H1 (cell line): ENCODE measurements around the gene SIM2. TPM values are rescaled to one million over a fixed set of nuclear protein-coding genes. Genes with fewer than 3 reads are reported as not detected.

Experiments
- ASH2L ChIP-seq: fragments of 200-600, 300-600 bp; sonication (generic); IDR thresholded peaks from one replicate; pipeline ENCODE4 v1.7.1; 2017; ENCODE audit warnings: low read length
- MAX ChIP-seq: IDR thresholded peaks from 2 replicates; pipeline ENCODE4 v1.6.1; 2012; ENCODE audit warnings: inconsistent platforms
- polyA plus RNA-seq, 7 experiments: library from polyadenylated mRNA; depleted of rRNA in 3 of 7; stranded (reverse) in 5 of 7; unstranded in 2 of 7; fragments of >200 nt in 5 of 7; fragments of 200-250 nt in 2 of 7; gene quantifications; 1 replicate in 5 of 7; 2 replicates in 1 of 7; 4 replicates in 1 of 7; pipeline versions ENCODE4 v1.2.1 to v1.2.3, GENCODE V29; 2011 to 2013; ENCODE audit warnings: missing spikeins in 2 of 7, mixed read lengths in 2 of 7
- total RNA-seq: library from RNA; stranded (reverse); fragmentation: NEBNext Ultra II Directional; extraction: Animal tissue kit (Norgen Biotek cat#: 25700); gene quantifications from 2 replicates; pipeline ENCODE4 v1.2.1, GENCODE V29; 2021

Gene SIM2
- total and polyA plus RNA-seq, 2 of the 8 experiments (the other 6 are each of a cell fraction or from before 2014, with no cell fraction given): 0.05 to 0.26 TPM

- TF ChIP-seq MAX: no peak
- no peak for TF ChIP-seq ASH2L
These were observed 99.6 kb downstream of the SIM2 start (continued) for GRCh38 chr21:36798491-36798890.

Other genes starting within 250 kb of the SIM2 start
- gene CLDN14, start 219.0 kb upstream of the SIM2 start, total RNA-seq: not detected in 2 replicates
- gene CLDN14, start 219.0 kb upstream of the SIM2 start, polyA plus RNA-seq (2011; rRNA removed): 0.08 and 0.20 TPM in 2 replicates